COLO829 (cell line): ENCODE measurements around the gene MAOA.
"Not testable (repeated sequence)": the region's sequence is repeated elsewhere in the genome, so short reads cannot be mapped to it uniquely, and the experiment has no call there.

Experiments used
- DNase-seq: peaks from one replicate; pipeline ENCODE4 v3.0.0; 2012; ENCODE audit warnings: low spot score

MAOA gene

GRCh38 chrX:43663173-43663572 is 7.1 kb downstream of the MAOA start:
- DNase-seq: no peak

DNA sequence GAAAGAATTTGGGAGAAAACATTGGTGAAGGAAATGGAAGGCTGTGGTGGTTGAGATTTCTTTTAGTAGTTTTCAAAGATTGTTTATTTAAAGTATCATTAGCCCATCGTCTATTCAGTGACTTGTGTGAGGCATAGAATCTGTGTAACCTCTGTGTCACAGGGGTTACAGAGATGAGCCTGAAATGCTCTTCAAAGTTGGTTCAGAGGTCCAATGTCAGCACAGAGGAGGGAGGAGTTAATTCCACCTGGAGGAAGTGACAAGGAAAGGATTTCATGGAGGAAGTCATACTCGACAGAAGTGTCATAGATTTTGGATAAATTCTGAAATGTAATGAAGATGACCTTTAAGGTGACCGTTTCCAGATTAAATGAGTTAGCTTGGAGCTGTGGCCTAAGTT is 8.2 kb downstream of the MAOA start:
- DNase-seq: no peak

DNA sequence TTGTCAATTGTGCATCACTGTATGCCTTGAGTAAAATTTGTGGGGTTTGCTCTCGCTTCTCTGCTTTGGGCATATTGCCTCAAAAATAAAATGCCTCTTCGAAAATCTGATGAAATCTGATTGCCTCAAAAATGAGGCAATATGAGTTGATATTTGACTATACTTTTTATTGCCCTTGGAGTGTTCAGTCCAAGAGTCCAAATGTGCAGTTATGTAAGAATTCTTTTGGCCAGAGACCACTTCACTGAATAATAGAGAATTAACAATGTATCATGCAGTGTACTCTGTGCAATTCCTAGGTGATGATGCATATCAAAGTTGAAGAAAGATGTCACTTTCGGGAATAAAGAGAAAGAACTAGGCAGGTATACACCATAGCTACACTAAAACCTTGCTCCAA is 8.6 kb downstream of the MAOA start:
- DNase-seq: no peak

- no peak for DNase-seq
Measured at GRCh38 chrX:43666311-43666912, 10.3 kb downstream of the MAOA start.

- DNase-seq: not testable (repeated sequence)
Measured at GRCh38 chrX:43675965-43676628, 20.0 kb downstream of the MAOA start.

- DNase-seq: peak; percentile 12
Measured at GRCh38 chrX:43676971-43677572, 21.0 kb downstream of the MAOA start.

DNA sequence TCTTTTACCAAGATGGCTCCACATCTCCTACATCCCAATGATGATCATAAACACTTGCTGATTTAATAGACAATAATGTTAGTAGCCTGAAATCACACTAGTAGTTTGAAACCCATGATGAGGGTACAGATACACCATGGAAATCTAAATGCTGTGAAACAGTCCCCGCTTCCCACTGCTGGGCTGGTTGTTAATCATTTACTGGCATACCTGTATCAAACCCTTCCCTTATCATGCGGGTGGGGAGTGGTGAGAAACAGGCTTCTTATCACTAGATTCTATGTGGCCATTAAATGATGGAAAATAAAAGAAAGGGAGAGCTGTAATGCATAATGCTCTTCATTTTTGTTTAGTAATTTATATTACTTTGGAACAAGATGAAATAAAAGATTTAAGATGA is 21.9 kb downstream of the MAOA start:
- no peak for DNase-seq

GRCh38 chrX:43679058-43679457 is 23.0 kb downstream of the MAOA start:
- no peak for DNase-seq

- DNase-seq: no peak
Measured at GRCh38 chrX:43679778-43680177, 23.7 kb downstream of the MAOA start.

DNA sequence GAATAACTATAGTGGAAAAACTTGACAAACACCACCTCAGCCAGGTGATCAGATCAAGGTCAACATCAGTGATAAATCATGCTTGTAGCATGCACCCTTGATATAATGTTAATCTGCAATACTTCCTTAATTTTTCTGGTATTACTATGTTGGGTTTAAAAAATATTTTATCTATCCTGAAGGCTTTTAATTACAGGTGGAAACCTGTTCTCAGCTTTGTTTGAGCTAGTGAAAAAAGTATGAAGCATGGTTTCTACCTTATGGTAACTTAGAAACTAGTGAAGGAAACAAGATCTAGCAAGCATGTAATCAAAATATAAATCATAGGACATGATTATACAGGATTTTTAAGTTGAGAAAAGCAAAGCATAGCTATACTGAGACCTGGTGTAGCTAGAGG is 26.6 kb downstream of the MAOA start:
- no peak for DNase-seq

GRCh38 chrX:43685221-43685620 is 29.1 kb downstream of the MAOA start:
- no peak for DNase-seq

- no peak for DNase-seq
Measured at GRCh38 chrX:43688586-43688985, 32.5 kb downstream of the MAOA start.

GRCh38 chrX:43693602-43694406 is 37.7 kb downstream of the MAOA start:
- no peak for DNase-seq

DNA sequence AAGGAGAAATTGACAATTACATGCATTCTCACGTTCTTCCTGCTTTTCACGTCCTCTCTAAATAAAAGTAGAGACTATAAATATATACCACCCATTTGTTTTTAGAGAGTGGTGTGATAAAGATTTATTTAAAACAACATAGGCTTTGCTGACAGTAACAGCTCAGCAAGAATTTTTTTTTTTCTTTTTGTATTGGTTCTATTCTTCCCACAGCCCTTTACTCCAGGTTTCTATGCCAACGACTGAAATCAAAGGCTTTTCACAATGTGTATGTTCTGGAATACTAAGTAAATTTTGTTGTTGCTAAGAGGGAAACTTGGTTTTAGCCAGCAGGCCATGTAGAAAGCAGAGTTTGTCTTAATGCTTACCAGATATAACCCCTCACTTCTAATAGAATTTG is 43.4 kb downstream of the MAOA start:
- no peak for DNase-seq

DNA sequence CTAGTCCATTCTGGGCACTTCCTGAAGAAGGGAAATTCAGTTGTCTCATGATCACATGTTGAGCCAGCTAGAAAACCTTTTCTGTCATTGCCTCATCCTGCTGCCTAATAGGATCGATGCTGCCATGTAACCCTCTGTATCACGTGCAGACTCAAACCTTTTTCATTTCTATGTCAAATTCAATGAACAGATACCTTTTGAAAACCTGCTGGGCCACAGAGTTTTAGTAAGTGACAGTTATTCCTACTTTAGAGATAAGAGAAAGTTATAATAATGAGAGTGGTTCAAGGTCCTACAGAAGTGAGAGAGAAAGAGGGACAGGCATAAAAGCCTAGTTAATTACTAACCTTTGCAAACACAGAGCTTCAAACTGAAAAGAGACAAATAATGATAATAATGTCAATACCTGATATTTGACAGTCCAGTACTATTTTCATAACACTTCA is 46.0 kb downstream of the MAOA start:
- DNase-seq: no peak

- DNase-seq: no peak
Measured at GRCh38 chrX:43702660-43703059, 46.6 kb downstream of the MAOA start.

DNA sequence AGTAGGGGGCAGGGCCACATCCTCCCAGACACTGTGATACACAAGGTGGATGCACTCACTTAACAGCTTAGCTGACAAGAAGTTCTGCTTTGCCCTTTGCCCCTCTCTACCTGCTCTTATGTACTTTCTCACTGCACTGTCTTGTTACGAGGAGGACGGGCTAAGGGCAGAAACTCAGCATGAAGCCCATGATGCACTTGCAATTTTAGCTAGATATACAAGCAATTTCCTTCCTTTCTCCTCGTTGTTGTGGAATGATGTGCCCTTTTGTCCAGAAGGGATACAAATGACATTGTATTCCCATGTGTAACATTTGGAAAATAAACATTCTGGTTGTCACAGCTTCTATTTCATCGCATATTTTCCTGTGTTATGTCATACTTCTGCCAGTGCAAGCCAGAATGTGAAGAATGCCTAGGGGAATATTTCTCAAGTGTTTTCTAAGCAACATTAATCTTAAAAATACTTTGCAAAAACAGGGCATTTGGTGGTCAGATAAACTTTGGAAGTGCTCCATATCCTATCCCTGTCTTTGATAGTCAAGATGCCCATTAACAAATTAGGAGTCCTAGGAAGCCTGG is 47.2 kb downstream of the MAOA start:
- DNase-seq: no peak

- no peak for DNase-seq
Measured at GRCh38 chrX:43706786-43707370, 50.8 kb downstream of the MAOA start.

GRCh38 chrX:43707812-43708548 is 51.9 kb downstream of the MAOA start:
- DNase-seq: no peak

DNA sequence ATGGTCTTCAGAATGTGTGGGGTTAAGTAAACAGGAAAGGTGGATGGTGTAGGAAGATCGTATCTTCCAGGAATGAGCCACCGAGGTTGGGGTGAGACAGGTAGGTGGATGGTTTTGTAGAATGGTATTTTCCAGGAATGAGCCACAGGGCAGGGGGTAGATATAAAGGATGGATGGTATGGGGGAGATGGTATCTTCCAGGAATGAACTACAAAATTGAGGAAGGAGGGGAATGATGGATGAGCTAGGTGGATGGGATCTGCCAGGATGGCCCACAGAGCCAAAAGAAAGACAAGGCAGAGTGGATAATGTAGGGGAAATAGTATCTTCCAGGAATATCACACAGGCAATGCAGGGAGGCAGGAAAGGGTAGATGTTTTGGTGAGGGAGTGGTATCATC is 60.0 kb downstream of the MAOA start:
- no peak for DNase-seq

DNA sequence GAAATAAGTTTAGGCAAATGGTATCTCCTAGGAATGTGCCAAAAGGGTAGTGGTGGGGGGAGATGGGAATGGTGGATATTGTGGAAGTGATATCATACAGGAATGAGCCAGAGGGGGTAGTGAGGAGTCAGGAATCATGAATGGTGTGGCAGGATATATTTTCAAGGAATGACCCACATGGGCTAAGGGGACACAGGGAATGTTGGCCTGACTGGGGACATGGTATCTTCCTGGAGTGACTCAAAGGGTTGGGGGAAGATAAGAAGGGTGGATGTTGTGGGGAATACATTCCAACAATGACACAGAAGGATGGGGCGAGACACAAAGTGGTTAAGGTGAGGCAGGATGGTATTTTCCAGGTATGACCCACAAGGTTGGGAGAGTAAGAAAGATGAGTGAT is 60.6 kb downstream of the MAOA start:
- DNase-seq: no peak
